Left lung (tissue), 10 donors: ENCODE data around the gene HOXC9. TPM values are rescaled to one million over a fixed set of nuclear protein-coding genes. Genes with fewer than 3 reads are reported as not detected.
A peak's percentile ranks its signal among the peaks of the same experiment; 100 is the strongest.

Source experiments
- ATAC-seq: fragments of 200-7000 bp; cut with Tn5 transposase; one replicate; pipeline ENCODE4 v1.9.1; 2020; ENCODE audit warnings: moderate library complexity
- DNase-seq, 4 donors: peaks; one replicate each; pipeline ENCODE4 v3.0.0-alpha.2; 2013 to 2020
- H3K27ac ChIP-seq, 2 donors: fragments of 200-600 bp; sonication (generic) in 1 of 2; one replicate each; pipeline versions ENCODE4 v1.5.0 to v1.8.0; 2020 to 2021
- H3K27me3 ChIP-seq, 2 donors: fragments of 200-600 bp; sonication (generic) in 1 of 2; one replicate each; pipeline versions ENCODE4 v1.5.0 to v1.8.0; 2020 to 2021
- H3K36me3 ChIP-seq, 2 donors: fragments of 200-600 bp; sonication (generic) in 1 of 2; one replicate each; pipeline versions ENCODE4 v1.5.0 to v1.8.0; 2020 to 2021
- H3K4me1 ChIP-seq, 2 donors: fragments of 200-600 bp; one replicate each; pipeline ENCODE4 v1.8.0; 2021
- H3K4me3 ChIP-seq, 2 donors: fragments of 200-600 bp; sonication (generic) in 1 of 2; one replicate each; pipeline versions ENCODE4 v1.5.0 to v1.8.0; 2020 to 2021; ENCODE audit warnings: mild to moderate bottlenecking in 1 of 2
- H3K9me3 ChIP-seq, 2 donors: fragments of 200-600 bp; sonication (generic) in 1 of 2; one replicate each; pipeline versions ENCODE4 v1.5.0 to v1.8.0; 2020 to 2021
- CTCF ChIP-seq, 2 donors: fragments of 200-600 bp; sonication (generic) in 1 of 2; IDR thresholded peaks; one replicate each; pipeline versions ENCODE4 v1.5.0 to v1.8.0; 2021; ENCODE audit warnings: antibody characterized with exemption in 2 of 2
- intact Hi-C, 2 donors: fragments of 100-400 bp; cut with DNase I; formaldehyde crosslinking; loops; one replicate each; pipeline versions ENCODE4 v1.11.2 to v1.14.2; 2022
- microRNA-seq, 2 donors: library from miRNA; unstranded; fragments of <30 nt; microRNA quantifications; one replicate each; pipeline ENCODE4, GENCODE V29; 2019
- polyA plus RNA-seq, 6 donors: library from polyadenylated mRNA; unstranded; fragments of 120-200 nt; gene quantifications; one replicate each; pipeline ENCODE4 v1.2.1, GENCODE V29; 2013; ENCODE audit not compliant: insufficient read length in 6 of 6
- total RNA-seq, 2 donors: library from RNA; stranded (reverse); fragmentation: NEBNext Ultra II Directional; extraction: Animal tissue kit (Norgen Biotek cat#: 25700); gene quantifications; one replicate each; pipeline ENCODE4 v1.2.1, GENCODE V29; 2021
- donor health status: DM: no; HTN: yes; CAD: no.
- donor health status: DM: no; HTN: no; CAD: no.

HOXC9 gene
- total and polyA plus RNA-seq, 8 donors: 0.30 to 0.91 (median 0.58) TPM; not detected in 1

GRCh38 chr12:54051026-54051842, 51.3 kb downstream of the HOXC9 start:
- TF ChIP-seq CTCF (IDR thresholded peaks at IDR 0.05): no peak
- Histone ChIP-seq H3K4me3 (no peak overlapping the region), H3K27me3 (peaks cover 82 to 99% of the 10 kb centered on the region in 2 donors), H3K9me3 (no peaks in the 10 kb centered on the region), H3K4me1 (peaks cover 0 to 6% of the 10 kb centered on the region in 2 donors), H3K27ac (no peak overlapping the region), H3K36me3 (no peaks in the 10 kb centered on the region)
- intact Hi-C loops: no loop called here
- DNase-seq: no peak
- no peak for ATAC-seq

GRCh38 chr12:54051874-54052437, 52.0 kb downstream of the HOXC9 start:
- peaks cover 77 to 99% of the 10 kb centered on the region in 2 donors for H3K27me3 ChIP-seq
- no peaks in the 10 kb centered on the region for H3K36me3 ChIP-seq
- H3K27ac ChIP-seq: no peak overlapping the region
- peaks cover 0 to 6% of the 10 kb centered on the region in 2 donors for H3K4me1 ChIP-seq
- no peak overlapping the region for H3K4me3 ChIP-seq
- no peak for ATAC-seq
- H3K9me3 ChIP-seq: no peaks in the 10 kb centered on the region
- TF ChIP-seq CTCF (IDR thresholded peaks at IDR 0.05): no peak
- DNase-seq: no peak
- intact Hi-C loops: no loop called here

- Histone ChIP-seq H3K4me3 (peak overlapping the region in 1 of 2 donors; percentile 36), H3K4me1 (peaks cover 0 to 6% of the 10 kb centered on the region in 2 donors), H3K27ac (no peak overlapping the region), H3K27me3 (peaks cover 71 to 99% of the 10 kb centered on the region in 2 donors), H3K9me3 (no peaks in the 10 kb centered on the region), H3K36me3 (no peaks in the 10 kb centered on the region)
- ATAC-seq: peak; percentile 25
- no peak for TF ChIP-seq CTCF (IDR thresholded peaks at IDR 0.05)
- intact Hi-C loops: no loop called here
- DNase-seq: peak in 1 of 4 donors; percentile 84
Observed at GRCh38 chr12:54052438-54053002, 52.6 kb downstream of the HOXC9 start.

Small RNA genes lying within 50 kb of the gene (microRNA-seq; reads per million reads assigned to microRNA genes)
- gene MIR196A2: 1.4 to 3.5 reads per million in 2 donors
- gene MIR615: 6.0 to 16.1 reads per million in 2 donors

Other genes with a start within 250 kb of the HOXC9 start
- not detected for gene CISTR, start 248.2 kb upstream of the HOXC9 start, total RNA-seq
- gene CISTR, start 248.2 kb upstream of the HOXC9 start, polyA plus RNA-seq: not detected
- not detected for gene HOXC13, start 61.3 kb upstream of the HOXC9 start, total RNA-seq
- gene HOXC13, start 61.3 kb upstream of the HOXC9 start, polyA plus RNA-seq: not detected
- not detected for gene HOXC12, start 45.3 kb upstream of the HOXC9 start, total RNA-seq
- gene HOXC12, start 45.3 kb upstream of the HOXC9 start, polyA plus RNA-seq: not detected
- not detected for gene HOXC11, start 27.0 kb upstream of the HOXC9 start, total RNA-seq
- gene HOXC11, start 27.0 kb upstream of the HOXC9 start, polyA plus RNA-seq: not detected
- gene HOTAIR, start 25.2 kb upstream of the HOXC9 start, total RNA-seq: not detected
- not detected for gene HOTAIR, start 25.2 kb upstream of the HOXC9 start, polyA plus RNA-seq
- not detected for gene HOXC10, start 15.0 kb upstream of the HOXC9 start, total RNA-seq
- under 1 TPM in 5 of 6 donors, not detected in 1; 0.15 to 0.52 (median 0.31) TPM for gene HOXC10, start 15.0 kb upstream of the HOXC9 start, polyA plus RNA-seq
- under 1 TPM in 1 of 2 donors, not detected in 1; 0.12 TPM for gene HOXC8, start 8.8 kb downstream of the HOXC9 start, total RNA-seq
- gene HOXC8, start 8.8 kb downstream of the HOXC9 start, polyA plus RNA-seq: under 1 TPM; 0.09 to 0.34 (median 0.13) TPM
- gene HOXC6, start 28.3 kb downstream of the HOXC9 start, total RNA-seq: under 1 TPM; 0.93 to 0.97 TPM
- 1 to 10 TPM; 1.7 to 3.2 (median 2.5) TPM for gene HOXC6, start 28.3 kb downstream of the HOXC9 start, polyA plus RNA-seq
- under 1 TPM; 0.18 to 0.32 TPM for gene HOXC5, start 32.9 kb downstream of the HOXC9 start, total RNA-seq
- gene HOXC5, start 32.9 kb downstream of the HOXC9 start, polyA plus RNA-seq: under 1 TPM; 0.11 to 0.38 (median 0.28) TPM
- gene HOXC4, start 53.7 kb downstream of the HOXC9 start, total RNA-seq: under 1 TPM; 0.68 to 0.99 TPM
- gene HOXC4, start 53.7 kb downstream of the HOXC9 start, polyA plus RNA-seq: 1 to 10 TPM; 3.3 to 5.2 (median 4.6) TPM
- gene SMUG1, start 188.8 kb downstream of the HOXC9 start, total RNA-seq: 10 to 100 TPM; 28.8 to 32.8 TPM
- 10 to 100 TPM; 30.2 to 33.2 (median 31.8) TPM for gene SMUG1, start 188.8 kb downstream of the HOXC9 start, polyA plus RNA-seq